ENCODE results near the gene MLLT10. TPM values are rescaled to one million over a fixed set of nuclear protein-coding genes. Genes with fewer than 3 reads are reported as not detected.

The MLLT10 gene
- total and polyA plus RNA-seq, 2 of the 8 experiments (the other 6 are each of a cell fraction or from before 2014, with no cell fraction given) = 53.1 to 62.1 TPM

GRCh38 chr10:21488957-21489446 lies 45.0 kb upstream of the MLLT10 start:
- Histone ChIP-seq H3K27me3 (replicated peaks in 1 of 4; ENCODE audit: control insufficient read depth in 3 of 4, extremely low read depth in 1 of 4, insufficient read depth in 3 of 4, low read length in 3 of 4) (no peaks in the 10 kb centered on the region), H3K27ac (ENCODE audit: low read depth, low read length) (no peak overlapping the region), H2BK120ac (replicated peaks; ENCODE audit: low read depth, low read length) (no peak overlapping the region), H2BK20ac (ENCODE audit: low read length) (no peak overlapping the region), H4K8ac (ENCODE audit: extremely low read depth, insufficient read depth, low read length) (no peak overlapping the region), H4K5ac (ENCODE audit: insufficient read length, low read depth, low read length) (no peak overlapping the region), H2AFZ (ENCODE audit: low read length) (no peak overlapping the region), H2AK5ac (ENCODE audit: low read depth, low read length) (no peak overlapping the region), H2BK15ac (ENCODE audit: low read length) (no peak overlapping the region), H3K4me3 (ENCODE audit: extremely low read depth in 1 of 4, insufficient read depth in 2 of 4, low read depth in 3 of 4, low read length in 4 of 4) (no peak overlapping the region), H2BK12ac (ENCODE audit: low read depth, low read length) (peak overlapping the region; percentile 72; the same call in 1 of the 2 replicates), H2BK5ac (ENCODE audit: low read depth, low read length) (no peak overlapping the region), H3K4me2 (ENCODE audit: insufficient read depth in 1 of 2, low read depth in 2 of 2, low read length in 2 of 2) (no peak overlapping the region), H3K4ac (replicated peaks; ENCODE audit: insufficient read length, low read depth, low read length) (no peak overlapping the region), H3K4me1 (replicated peaks in 1 of 4; ENCODE audit: control insufficient read depth in 3 of 4, insufficient read depth in 4 of 4, low read length in 3 of 4) (peaks cover 0 to 3% (median under 1%) of the 10 kb centered on the region in 4 experiments; a peak in 6 of 7 replicates), H4K20me1 (replicated peaks in 1 of 2; ENCODE audit: control insufficient read depth in 1 of 2, insufficient read depth in 2 of 2, low read length in 2 of 2) (no peaks in the 10 kb centered on the region), H3K14ac (ENCODE audit: insufficient read length) (no peak overlapping the region), H3K36me3 (ENCODE audit: control insufficient read depth in 2 of 4, insufficient read depth in 4 of 4, low read length in 3 of 4) (peaks cover 0 to 7% (median 0%) of the 10 kb centered on the region in 4 experiments; a peak in 2 of 8 replicates), H3K18ac (ENCODE audit: extremely low read depth, low read length) (no peak overlapping the region), H3K23me2 (ENCODE audit: low read depth, low read length) (no peaks in the 10 kb centered on the region), H4K91ac (replicated peaks; ENCODE audit: insufficient read length, low read length) (no peak overlapping the region), H3K79me1 (ENCODE audit: low read depth, low read length) (no peaks in the 10 kb centered on the region), H3K56ac (replicated peaks; ENCODE audit: insufficient read length, low read depth, low read length) (no peak overlapping the region), H3K9me3 (ENCODE audit: insufficient read depth in 2 of 2, low read depth in 1 of 2, low read length in 1 of 2) (no peaks in the 10 kb centered on the region), H3K9ac (replicated peaks in 1 of 4; ENCODE audit: extremely low read depth in 1 of 4, low read depth in 3 of 4, low read length in 3 of 4) (no peak overlapping the region), H3K23ac (ENCODE audit: insufficient read length) (no peak overlapping the region), H3K79me2 (ENCODE audit: control insufficient read depth in 1 of 2, insufficient read depth in 2 of 2, low read length in 2 of 2) (peaks cover 0 to 9% of the 10 kb centered on the region in 2 experiments; a peak in 2 of 4 replicates)
- ChIA-PET POLR2A (ENCODE audit: partially characterized antibody) (interaction anchor here (1.1 kb wide), 2 partner anchors 38 to 207 kb away, joined by 3 to 4 read pairs; no protein-coding TSS in a partner anchor), CTCF (ENCODE audit: partially characterized antibody) (interaction anchor here (0.6 to 0.9 kb wide), 6 partner anchors 11 to 405 kb away, joined by 3 to 5 read pairs (median 3); no protein-coding TSS in a partner anchor)
- FAIRE-seq = no peak
- 92% methylated on average over 5 of the region's 5 CpGs; no CpG with 5 or more reads in 1 of the 2 experiments for WGBS, 2 experiments (ENCODE audit: extremely low coverage in 1 of 2, insufficient coverage in 1 of 2, insufficient read length in 1 of 2, insufficient replicate concordance in 2 of 2, low coverage in 1 of 2, low lambda C conversion rate in 2 of 2, missing lambda C conversion rate in 1 of 2)
- DNase-seq (ENCODE audit: low read depth in 1 of 2, low spot score in 2 of 2) = no peak
- TF ChIP-seq CHD2 (IDR thresholded peaks at IDR 0.05; ENCODE audit: low read length) (no peak), CBX5 (IDR thresholded peaks at IDR 0.05; ENCODE audit: low read depth, low read length) (no peak), RXRA (IDR thresholded peaks at IDR 0.05; ENCODE audit: insufficient read depth, low read depth, low read length) (no peak), SIRT6 (IDR thresholded peaks at IDR 0.05; ENCODE audit: low read length) (no peak), SIN3A (conservative IDR thresholded peaks at IDR 0.05 in 1 of 2, IDR thresholded peaks at IDR 0.05 in 1 of 2; ENCODE audit: low read depth in 1 of 2, low read length in 2 of 2) (no peak), TAF7 (optimal IDR thresholded peaks at IDR 0.05; ENCODE audit: borderline replicate concordance, low read depth, low read length) (no peak)
- TF ChIP-seq, protein P1, sequence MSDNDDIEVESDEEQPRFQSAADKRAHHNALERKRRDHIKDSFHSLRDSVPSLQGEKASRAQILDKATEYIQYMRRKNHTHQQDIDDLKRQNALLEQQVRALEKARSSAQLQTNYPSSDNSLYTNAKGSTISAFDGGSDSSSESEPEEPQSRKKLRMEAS (IDR thresholded peaks at IDR 0.05) = no peak
- TF ChIP-seq, protein P2, sequence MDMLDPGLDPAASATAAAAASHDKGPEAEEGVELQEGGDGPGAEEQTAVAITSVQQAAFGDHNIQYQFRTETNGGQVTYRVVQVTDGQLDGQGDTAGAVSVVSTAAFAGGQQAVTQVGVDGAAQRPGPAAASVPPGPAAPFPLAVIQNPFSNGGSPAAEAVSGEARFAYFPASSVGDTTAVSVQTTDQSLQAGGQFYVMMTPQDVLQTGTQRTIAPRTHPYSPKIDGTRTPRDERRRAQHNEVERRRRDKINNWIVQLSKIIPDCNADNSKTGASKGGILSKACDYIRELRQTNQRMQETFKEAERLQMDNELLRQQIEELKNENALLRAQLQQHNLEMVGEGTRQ (IDR thresholded peaks at IDR 0.05; ENCODE audit: low read length) = no peak
